ENCODE measurements around the gene G2E3.

G2E3 gene

DNA sequence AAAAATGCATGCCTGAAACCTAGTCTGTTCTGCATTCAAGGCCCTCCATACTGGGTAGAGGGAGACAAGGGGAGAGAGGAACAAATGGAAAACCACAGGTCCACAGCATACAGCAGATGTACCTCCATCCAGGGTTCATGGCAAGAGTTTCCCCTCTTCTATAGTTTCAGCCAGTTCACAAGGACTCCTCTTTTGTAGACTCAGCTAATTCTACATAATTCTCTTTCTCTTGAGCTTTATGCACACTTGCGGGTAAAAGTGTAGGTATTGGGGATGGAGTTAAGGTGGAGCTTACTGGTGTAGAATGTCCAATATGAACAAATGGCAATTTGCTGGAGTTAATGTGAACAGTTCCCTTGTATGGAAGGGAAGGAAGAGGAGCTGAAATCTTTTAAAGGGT is 23.4 kb downstream of the G2E3 start:
- TF ChIP-seq, protein P1, sequence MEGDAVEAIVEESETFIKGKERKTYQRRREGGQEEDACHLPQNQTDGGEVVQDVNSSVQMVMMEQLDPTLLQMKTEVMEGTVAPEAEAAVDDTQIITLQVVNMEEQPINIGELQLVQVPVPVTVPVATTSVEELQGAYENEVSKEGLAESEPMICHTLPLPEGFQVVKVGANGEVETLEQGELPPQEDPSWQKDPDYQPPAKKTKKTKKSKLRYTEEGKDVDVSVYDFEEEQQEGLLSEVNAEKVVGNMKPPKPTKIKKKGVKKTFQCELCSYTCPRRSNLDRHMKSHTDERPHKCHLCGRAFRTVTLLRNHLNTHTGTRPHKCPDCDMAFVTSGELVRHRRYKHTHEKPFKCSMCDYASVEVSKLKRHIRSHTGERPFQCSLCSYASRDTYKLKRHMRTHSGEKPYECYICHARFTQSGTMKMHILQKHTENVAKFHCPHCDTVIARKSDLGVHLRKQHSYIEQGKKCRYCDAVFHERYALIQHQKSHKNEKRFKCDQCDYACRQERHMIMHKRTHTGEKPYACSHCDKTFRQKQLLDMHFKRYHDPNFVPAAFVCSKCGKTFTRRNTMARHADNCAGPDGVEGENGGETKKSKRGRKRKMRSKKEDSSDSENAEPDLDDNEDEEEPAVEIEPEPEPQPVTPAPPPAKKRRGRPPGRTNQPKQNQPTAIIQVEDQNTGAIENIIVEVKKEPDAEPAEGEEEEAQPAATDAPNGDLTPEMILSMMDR (IDR thresholded peaks at IDR 0.05; ENCODE audit: low read depth, low read length, missing control alignments): no peak
- DNase-seq (ENCODE audit: low read depth): no peak
- H3K4me3 ChIP-seq (ENCODE audit: low read depth, low read length): no peak overlapping the region

DNA sequence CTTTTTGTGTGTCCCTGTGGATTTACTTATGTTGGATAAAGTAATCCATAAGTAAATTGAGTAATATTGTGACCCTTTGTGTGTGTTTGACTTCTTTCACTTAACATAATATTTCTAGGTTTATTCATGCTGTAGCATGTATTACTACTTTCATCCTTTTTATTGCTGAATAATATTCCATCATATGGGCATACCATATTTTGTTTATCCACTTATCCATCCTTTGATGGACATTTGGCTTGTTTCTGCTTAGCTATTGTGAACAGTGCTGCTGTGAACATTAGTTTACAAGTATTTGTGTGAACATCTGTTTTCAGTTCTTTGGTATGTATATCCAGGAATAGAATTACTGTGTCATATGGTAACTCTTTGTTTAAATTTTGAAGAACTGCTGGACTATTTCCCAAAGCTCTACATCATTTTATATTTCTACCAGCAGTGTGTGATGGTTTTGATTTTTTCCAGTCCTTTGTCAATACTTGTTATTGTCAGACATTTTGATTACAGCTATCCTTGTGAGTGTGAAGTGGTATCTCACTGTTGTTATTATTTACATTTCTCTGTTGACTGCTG is 25.2 kb downstream of the G2E3 start:
- DNase-seq (ENCODE audit: low read depth): no peak

DNA sequence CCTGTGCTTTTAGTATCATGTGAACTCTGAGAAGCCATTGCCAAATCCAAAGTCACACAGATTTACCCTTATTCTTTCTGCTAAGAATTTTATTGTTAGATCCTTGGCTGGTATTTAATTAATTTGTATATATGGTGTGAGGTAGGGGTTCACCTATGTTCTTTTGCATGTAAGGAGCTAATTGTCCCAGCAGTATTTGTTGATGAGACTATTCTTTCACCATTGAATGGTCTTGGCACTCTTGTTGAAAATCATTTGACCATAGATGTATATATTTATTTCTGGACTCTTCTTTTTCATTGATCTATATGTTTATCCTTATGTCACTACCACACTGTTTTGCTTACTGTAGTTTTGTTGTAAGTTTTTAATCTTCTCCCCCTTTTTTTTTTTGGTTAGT is 26.2 kb downstream of the G2E3 start:
- no peak for DNase-seq (ENCODE audit: low read depth)
- TF ChIP-seq, protein P1 (IDR thresholded peaks at IDR 0.05; ENCODE audit: low read depth, low read length, missing control alignments): no peak
- H3K4me3 ChIP-seq (ENCODE audit: low read depth, low read length): no peak overlapping the region

More for the DNA sequence above, 25.2 kb downstream of the G2E3 start:
- TF ChIP-seq, protein P1 (IDR thresholded peaks at IDR 0.05; ENCODE audit: low read depth, low read length, missing control alignments): no peak
- H3K4me3 ChIP-seq (ENCODE audit: low read depth, low read length): no peak overlapping the region

GRCh38 chr14:30587141-30587540 is 28.2 kb downstream of the G2E3 start:
- TF ChIP-seq, protein P1 (IDR thresholded peaks at IDR 0.05; ENCODE audit: low read depth, low read length, missing control alignments): no peak

GRCh38 chr14:30588873-30589272 is 29.9 kb downstream of the G2E3 start:
- TF ChIP-seq, protein P1 (IDR thresholded peaks at IDR 0.05; ENCODE audit: low read depth, low read length, missing control alignments): no peak
- no peak overlapping the region for H3K4me3 ChIP-seq (ENCODE audit: low read depth, low read length)
- DNase-seq (ENCODE audit: low read depth): no peak

More at GRCh38 chr14:30587141-30587540, 28.2 kb downstream of the G2E3 start:
- DNase-seq (ENCODE audit: low read depth): no peak
- H3K4me3 ChIP-seq (ENCODE audit: low read depth, low read length): no peak overlapping the region

DNA sequence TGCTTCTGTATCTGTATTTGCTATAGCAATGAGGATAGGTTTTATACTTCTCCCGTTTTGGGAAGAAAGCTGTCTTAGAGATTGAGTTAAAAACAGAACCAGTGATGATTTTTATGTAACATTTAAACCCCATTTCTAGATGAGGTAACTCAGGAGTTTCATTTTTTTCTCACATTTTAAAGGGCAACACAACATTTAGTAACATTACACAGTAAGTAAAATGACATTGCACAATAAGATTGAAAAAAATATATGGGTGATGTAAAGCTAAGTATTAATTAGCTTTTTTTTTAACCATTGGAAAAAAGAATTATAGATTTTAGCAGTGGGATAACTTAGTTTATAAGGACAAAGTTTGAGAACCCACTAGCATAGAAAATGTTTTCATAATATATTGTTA is 38.0 kb downstream of the G2E3 start:
- no peak overlapping the region for H3K4me3 ChIP-seq (ENCODE audit: low read depth, low read length)
- DNase-seq (ENCODE audit: low read depth): no peak
- TF ChIP-seq, protein P1 (IDR thresholded peaks at IDR 0.05; ENCODE audit: low read depth, low read length, missing control alignments): no peak

GRCh38 chr14:30597504-30597903 is 38.5 kb downstream of the G2E3 start:
- DNase-seq (ENCODE audit: low read depth): no peak
- TF ChIP-seq, protein P1 (IDR thresholded peaks at IDR 0.05; ENCODE audit: low read depth, low read length, missing control alignments): no peak

More at GRCh38 chr14:30597504-30597903, 38.5 kb downstream of the G2E3 start:
- H3K4me3 ChIP-seq (ENCODE audit: low read depth, low read length): no peak overlapping the region

Data from GM12864 (cell line).